Hepatocyte (in vitro differentiated cells): ENCODE results near the gene CX3CL1.

Source experiments
- CTCF ChIP-seq: fragments of 200-600 bp; sonication (generic); IDR thresholded peaks from 2 replicates; pipeline ENCODE4 v1.5.1; 2016; ENCODE audit warnings: antibody characterized with exemption, mild to moderate bottlenecking; ENCODE audit not compliant: poor library complexity
- EZH2phosphoT487 ChIP-seq: fragments of 200-600 bp; sonication (generic); IDR thresholded peaks from one replicate; pipeline ENCODE4 v1.6.1; 2018; ENCODE audit warnings: antibody characterized with exemption, mild to moderate bottlenecking, low read depth, moderate library complexity; ENCODE audit not compliant: unreplicated experiment, severe bottlenecking

- TF ChIP-seq CTCF (no peak), EZH2phosphoT487 (no peak)
Observed at GRCh38 chr16:57335366-57335765, 36.9 kb upstream of the CX3CL1 start.
